Bronchus fibroblast of lung (primary cell): Measurements from ENCODE around the gene TRPV3. TPM values are rescaled to one million over a fixed set of nuclear protein-coding genes. Genes with fewer than 3 reads are reported as not detected.

Source experiments
- total RNA-seq: library from RNA; depleted of rRNA; stranded (reverse); fragments of >200 nt; gene quantifications from 2 replicates; pipeline ENCODE4 v1.2.3, GENCODE V29; 2015

Gene TRPV3
- total RNA-seq, result under 0.01 and 0.30 TPM in 2 replicates

DNA sequence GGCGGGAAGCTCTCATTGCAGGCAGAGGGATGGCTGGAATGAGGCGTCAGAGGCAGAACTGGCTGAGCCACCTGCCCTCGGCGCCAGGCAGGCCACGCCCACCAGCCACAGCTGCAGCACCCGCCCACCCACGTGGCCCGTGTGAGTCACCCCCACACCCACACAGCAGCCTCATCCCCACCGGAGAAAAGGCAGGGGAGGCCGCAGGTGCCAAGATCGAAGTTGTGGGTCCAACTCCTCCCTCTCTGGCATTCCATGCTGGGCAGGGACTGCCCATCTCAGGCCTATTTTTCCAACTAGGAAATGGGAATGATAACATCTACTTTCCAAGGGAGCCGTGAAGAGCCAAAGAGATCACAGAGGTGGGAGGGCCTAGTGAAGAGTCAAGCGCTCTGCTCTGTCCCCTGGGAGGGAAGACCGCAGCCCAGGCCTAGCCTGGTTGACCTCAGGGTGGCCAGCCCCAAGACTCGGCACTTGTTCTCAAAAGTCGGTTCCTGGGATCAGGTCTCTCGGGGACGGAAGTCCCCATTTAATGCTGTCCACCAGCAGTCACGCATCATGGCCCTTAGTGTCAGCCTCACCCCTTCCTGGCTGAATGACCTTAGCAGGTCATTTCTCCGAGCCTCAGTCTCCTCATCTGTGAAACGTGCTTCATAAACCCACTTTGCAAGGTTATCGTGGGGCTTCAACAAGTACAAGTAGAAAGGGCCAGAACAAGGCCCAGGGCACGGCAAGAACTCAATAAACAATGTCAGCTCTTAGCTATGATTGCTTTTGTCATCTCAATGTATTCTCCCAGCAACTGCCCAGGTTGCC, at the start of gene TRPV3:
TRPV3 (minus strand) TSS at position 45 of the 816 bp plus-strand sequence. CDS start 2,962 bp downstream, outside the sequence.

DNA sequence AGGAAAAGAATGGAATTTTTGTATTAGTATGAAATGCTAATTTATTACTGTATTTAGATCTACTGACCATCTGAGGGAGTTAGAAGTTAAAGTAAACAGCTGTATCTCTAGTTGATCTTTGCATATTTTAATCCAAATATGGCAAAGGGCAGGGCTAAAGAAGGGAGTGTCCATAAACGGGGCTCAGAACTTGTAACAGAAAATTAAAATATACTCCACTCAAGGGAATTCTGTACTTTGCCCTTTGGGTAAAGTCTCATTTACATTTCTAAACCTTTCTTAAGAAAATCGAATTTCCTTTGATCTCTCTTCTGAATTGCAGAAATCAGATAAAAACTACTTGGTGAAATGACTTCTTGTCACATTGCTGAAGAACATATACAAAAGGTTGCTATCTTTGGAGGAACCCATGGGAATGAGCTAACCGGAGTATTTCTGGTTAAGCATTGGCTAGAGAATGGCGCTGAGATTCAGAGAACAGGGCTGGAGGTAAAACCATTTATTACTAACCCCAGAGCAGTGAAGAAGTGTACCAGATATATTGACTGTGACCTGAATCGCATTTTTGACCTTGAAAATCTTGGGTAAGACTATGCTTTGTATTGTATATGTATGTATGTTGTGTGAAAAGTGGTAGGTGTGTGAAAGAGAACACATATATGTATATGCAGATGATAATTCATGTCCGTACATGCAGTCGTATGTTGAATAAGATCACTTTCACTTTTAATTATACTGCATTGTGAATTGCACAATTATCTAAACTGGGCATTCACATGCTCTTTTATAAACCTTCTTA, 81.6 kb downstream of the TRPV3 start, which contains the start of gene ASPA:
ASPA (plus strand) TSS at position 186 of the 799 bp plus-strand sequence; CDS start at position 349, 163 bp downstream.

DNA sequence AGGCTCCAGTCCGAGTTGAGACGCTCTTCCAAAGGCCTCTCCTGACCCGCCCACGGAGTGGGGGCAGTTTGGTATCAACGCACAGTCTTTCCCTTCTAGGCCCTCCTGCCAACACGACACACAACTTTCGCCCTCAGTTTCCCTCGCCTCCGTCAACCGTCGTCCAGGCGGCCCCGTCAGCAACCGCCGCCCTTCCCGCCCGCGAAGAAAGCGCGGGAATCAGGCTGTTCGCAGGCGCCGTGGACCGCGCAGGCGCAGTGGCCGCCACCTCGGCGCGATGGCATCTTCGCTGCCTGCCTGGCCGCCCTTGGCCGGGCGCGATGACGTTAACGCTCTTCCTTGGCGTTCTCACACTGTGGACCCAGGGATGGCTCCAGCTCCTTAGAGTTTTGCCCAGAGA, 86.0 kb downstream of the TRPV3 start, which contains the start of gene SPATA22:
SPATA22 (minus strand) TSS at position 221 of the 400 bp plus-strand sequence. CDS start 2,494 bp downstream, outside the sequence.

Other genes starting within 250 kb of the TRPV3 start
- not detected in 2 replicates for gene OR3A2, start 171.5 kb downstream of the TRPV3 start, total RNA-seq
- not detected in 2 replicates for gene OR1E1, start 159.4 kb downstream of the TRPV3 start, total RNA-seq
- gene OR3A3, start 146.4 kb downstream of the TRPV3 start, total RNA-seq, result not detected in 2 replicates
- not detected in 2 replicates for gene OR1E2, start 124.0 kb downstream of the TRPV3 start, total RNA-seq
- gene SPATA22, start 86.0 kb downstream of the TRPV3 start, total RNA-seq, result not detected in 2 replicates
- under 0.01 TPM in 1 of 2 replicates, not detected in the other for gene ASPA, start 81.8 kb downstream of the TRPV3 start, total RNA-seq
- 0.50 and 1.0 TPM in 2 replicates for gene TRPV1, start 51.6 kb upstream of the TRPV3 start, total RNA-seq
- gene SHPK, start 78.4 kb upstream of the TRPV3 start, total RNA-seq, result 17.3 and 17.5 TPM in 2 replicates
- gene CTNS, start 78.9 kb upstream of the TRPV3 start, total RNA-seq, result 18.7 and 19.9 TPM in 2 replicates
- gene TAX1BP3, start 110.8 kb upstream of the TRPV3 start, total RNA-seq, result 287 and 309 TPM in 2 replicates
- 35.3 and 43.9 TPM in 2 replicates for gene EMC6, start 111.0 kb upstream of the TRPV3 start, total RNA-seq
- gene P2RX5, start 138.3 kb upstream of the TRPV3 start, total RNA-seq, result 1.0 and 1.3 TPM in 2 replicates
- gene HASPIN, start 166.1 kb upstream of the TRPV3 start, total RNA-seq, result 9.7 and 13.1 TPM in 2 replicates
- gene ITGAE, start 243.4 kb upstream of the TRPV3 start, total RNA-seq, result 20.8 and 28.7 TPM in 2 replicates